ENCODE results near the gene THEM5.
A peak's percentile ranks its signal among the peaks of the same experiment; 100 is the strongest.

THEM5 gene

GRCh38 chr1:151847867-151848596, 5.5 kb downstream of the THEM5 start:
- H3K9ac ChIP-seq, result no peak overlapping the region
- H3K27me3 ChIP-seq, result peaks cover 0 to under 1% (median 0%) of the 10 kb centered on the region in 11 experiments; a peak in 1 of 22 replicates
- H3K9me3 ChIP-seq (replicated peaks in 1 of 11), result no peaks in the 10 kb centered on the region
- no peak overlapping the region for H3K27ac ChIP-seq
- H3K4me3 ChIP-seq, result no peak overlapping the region
- no peak for TF ChIP-seq Cebpa-rat (IDR thresholded peaks at IDR 0.05)
- H4K20me1 ChIP-seq, result no peaks in the 10 kb centered on the region
- peaks cover 11 to 30% (median 19%) of the 10 kb centered on the region in 10 experiments; a peak in 19 of 20 replicates for H3K4me1 ChIP-seq
- H3K4me2 ChIP-seq, result peak overlapping the region; percentile 33 to 73 (median 48); a peak in 19 of 22 replicates
- no peaks in the 10 kb centered on the region for H3K36me3 ChIP-seq

GRCh38 chr1:151846686-151847237, 6.8 kb downstream of the THEM5 start:
- Histone ChIP-seq H3K9me3 (replicated peaks in 1 of 11) (no peaks in the 10 kb centered on the region), H3K36me3 (no peaks in the 10 kb centered on the region), H4K20me1 (no peaks in the 10 kb centered on the region), H3K27ac (no peak overlapping the region), H3K27me3 (peaks cover 0 to 13% (median 3%) of the 10 kb centered on the region in 11 experiments; a peak in 11 of 22 replicates), H3K4me3 (no peak overlapping the region), H3K4me1 (peaks cover 11 to 30% (median 19%) of the 10 kb centered on the region in 10 experiments; a peak in 19 of 20 replicates), H3K4me2 (peak overlapping the region in 2 of 11 experiments; percentile 9 to 20; a peak in 1 of 22 replicates), H3K9ac (no peak overlapping the region)
- no peak for TF ChIP-seq Cebpa-rat (IDR thresholded peaks at IDR 0.05)

- Histone ChIP-seq H3K4me3 (no peak overlapping the region), H4K20me1 (no peaks in the 10 kb centered on the region; a peak in 1 of 22 replicates), H3K4me1 (peaks cover 11 to 30% (median 19%) of the 10 kb centered on the region in 10 experiments; a peak in 19 of 20 replicates), H3K9me3 (replicated peaks in 1 of 11) (no peaks in the 10 kb centered on the region), H3K4me2 (peak overlapping the region in 2 of 11 experiments; percentile 9 to 20; a peak in 2 of 22 replicates), H3K36me3 (no peaks in the 10 kb centered on the region), H3K9ac (no peak overlapping the region), H3K27ac (no peak overlapping the region), H3K27me3 (peaks cover under 1 to 20% (median 10%) of the 10 kb centered on the region in 11 experiments; a peak in 21 of 22 replicates)
- TF ChIP-seq Cebpa-rat (IDR thresholded peaks at IDR 0.05), result no peak
These were observed 7.4 kb downstream of the THEM5 start for GRCh38 chr1:151846062-151846568.

GRCh38 chr1:151843398-151843797, 10.1 kb downstream of the THEM5 start:
- no peak overlapping the region for H3K27ac ChIP-seq
- no peaks in the 10 kb centered on the region for H3K36me3 ChIP-seq
- peaks cover 28 to 47% (median 37%) of the 10 kb centered on the region in 11 experiments for H3K27me3 ChIP-seq
- H3K9me3 ChIP-seq (replicated peaks in 1 of 11), result no peaks in the 10 kb centered on the region
- 0 out of 22 replicates have a peak overlapping the region, but pooled peaks of 2 of the 11 experiments have one; percentile 0 to 5 for H3K4me2 ChIP-seq
- H3K4me3 ChIP-seq, result no peak overlapping the region
- TF ChIP-seq Cebpa-rat (IDR thresholded peaks at IDR 0.05), result no peak
- H4K20me1 ChIP-seq, result peaks cover 0 to 22% (median 5%) of the 10 kb centered on the region in 11 experiments; a peak in 11 of 22 replicates
- no peak overlapping the region for H3K9ac ChIP-seq
- H3K4me1 ChIP-seq, result peaks cover 23 to 35% (median 25%) of the 10 kb centered on the region in 10 experiments

- peaks cover 36 to 48% (median 41%) of the 10 kb centered on the region in 10 experiments for H3K4me1 ChIP-seq
- H3K27ac ChIP-seq, result no peak overlapping the region
- no peaks in the 10 kb centered on the region for H3K9me3 ChIP-seq (replicated peaks in 1 of 11)
- TF ChIP-seq Cebpa-rat (IDR thresholded peaks at IDR 0.05), result no peak
- no peak overlapping the region for H3K4me2 ChIP-seq
- peaks cover 0 to 38% (median 19%) of the 10 kb centered on the region in 11 experiments; a peak in 13 of 22 replicates for H4K20me1 ChIP-seq
- H3K9ac ChIP-seq, result no peak overlapping the region
- H3K4me3 ChIP-seq, result no peak overlapping the region
- H3K36me3 ChIP-seq, result no peaks in the 10 kb centered on the region
- peaks cover 42 to 69% (median 57%) of the 10 kb centered on the region in 11 experiments for H3K27me3 ChIP-seq
These were observed 12.4 kb downstream of the THEM5 start for GRCh38 chr1:151841141-151841540.

- Histone ChIP-seq H3K9ac (no peak overlapping the region), H4K20me1 (peaks cover 0 to 38% (median 19%) of the 10 kb centered on the region in 11 experiments; a peak in 13 of 22 replicates), H3K4me3 (no peak overlapping the region), H3K9me3 (replicated peaks in 1 of 11) (no peaks in the 10 kb centered on the region), H3K27ac (no peak overlapping the region), H3K4me2 (peak overlapping the region in 3 of 11 experiments; percentile 95 to 99 (median 97); a peak in 6 of 22 replicates), H3K4me1 (peaks cover 33 to 53% (median 47%) of the 10 kb centered on the region in 10 experiments), H3K36me3 (no peaks in the 10 kb centered on the region), H3K27me3 (peaks cover 42 to 75% (median 61%) of the 10 kb centered on the region in 11 experiments)
- TF ChIP-seq Cebpa-rat (IDR thresholded peaks at IDR 0.05), result no peak
These were observed 13.1 kb downstream of the THEM5 start for GRCh38 chr1:151840421-151840820.

- no peaks in the 10 kb centered on the region for H3K36me3 ChIP-seq
- H4K20me1 ChIP-seq, result peaks cover 0 to 38% (median 19%) of the 10 kb centered on the region in 11 experiments; a peak in 13 of 22 replicates
- peak within 1 kb of the TSS; percentile 92 to 100 (median 98) for H3K4me2 ChIP-seq
- no peak for TF ChIP-seq Cebpa-rat (IDR thresholded peaks at IDR 0.05)
- peak within 1 kb of the TSS in 3 of 11 experiments; percentile 30 to 41 (median 32); a peak in 2 of 22 replicates for H3K27ac ChIP-seq
- H3K9ac ChIP-seq, result peak within 1 kb of the TSS in 10 of 11 experiments; percentile 48 to 70 (median 61); a peak in 19 of 22 replicates
- H3K4me1 ChIP-seq, result peaks cover 40 to 60% (median 52%) of the 10 kb centered on the region in 10 experiments
- H3K9me3 ChIP-seq (replicated peaks in 1 of 11), result no peaks in the 10 kb centered on the region
- H3K4me3 ChIP-seq, result peak within 1 kb of the TSS; percentile 47 to 72 (median 60)
- H3K27me3 ChIP-seq, result peaks cover 42 to 75% (median 61%) of the 10 kb centered on the region in 11 experiments
These were observed 13.8 kb downstream of the THEM5 start, which contains the start of gene C2CD4D for GRCh38 chr1:151839457-151840403. Gene C2CD4D, minus strand, starts transcription at chr1:151839820. Its CDS starts 831 bp downstream, at chr1:151838989.

GRCh38 chr1:151839082-151839412, 14.5 kb downstream of the THEM5 start:
- Histone ChIP-seq H3K27ac (no peak overlapping the region), H3K9ac (peak overlapping the region in 2 of 11 experiments; percentile 70; a peak in 3 of 22 replicates), H4K20me1 (peaks cover 0 to 38% (median 19%) of the 10 kb centered on the region in 11 experiments; a peak in 13 of 22 replicates), H3K4me3 (peak overlapping the region; percentile 47 to 72 (median 60)), H3K36me3 (no peaks in the 10 kb centered on the region), H3K4me2 (peak overlapping the region; percentile 92 to 100 (median 98)), H3K9me3 (replicated peaks in 1 of 11) (no peaks in the 10 kb centered on the region), H3K27me3 (peaks cover 42 to 75% (median 61%) of the 10 kb centered on the region in 11 experiments), H3K4me1 (peaks cover 47 to 67% (median 59%) of the 10 kb centered on the region in 10 experiments)
- no peak for TF ChIP-seq Cebpa-rat (IDR thresholded peaks at IDR 0.05)
